Body of pancreas (tissue), 4 donors: ENCODE results near the gene TBX4. TPM values are rescaled to one million over a fixed set of nuclear protein-coding genes. Genes with fewer than 3 reads are reported as not detected.

ENCODE experiments used
- ATAC-seq: fragments of 150-250 bp; one replicate; pipeline ENCODE4 v1.9.1; 2016
- DNase-seq, 4 donors: peaks; one replicate each; pipeline ENCODE4 v3.0.0-alpha.2; 2019
- H3K27ac ChIP-seq, 4 donors: fragments of 200-600 bp; sonication (generic); 1 replicate in 3 of 4; 2 replicates in 1 of 4; pipeline versions ENCODE4 v1.5.1 to v1.6.1; 2016 to 2019; ENCODE audit warnings: mild to moderate bottlenecking in 1 of 4, mixed read lengths in 1 of 4, moderate library complexity in 1 of 4
- H3K27me3 ChIP-seq, 2 donors: fragments of 200-600 bp; sonication (generic); one replicate each; pipeline ENCODE4 v1.6.0; 2016; ENCODE audit warnings: mild to moderate bottlenecking in 1 of 2
- H3K36me3 ChIP-seq, 2 donors: fragments of 200-600 bp; sonication (generic); replicated peaks in 1 of 2; 2 replicates each; pipeline ENCODE4 v1.5.1; 2016; ENCODE audit warnings: low read depth in 2 of 2; ENCODE audit not compliant: insufficient read depth in 1 of 2
- H3K4me1 ChIP-seq: fragments of 200-600 bp; sonication (generic); one replicate; pipeline ENCODE4 v1.6.0; 2016
- H3K4me3 ChIP-seq, 2 donors: fragments of 200-600 bp; sonication (generic); 1 replicate in 1 of 2; 2 replicates in 1 of 2; pipeline ENCODE4 v1.5.1; 2016 to 2019
- H3K9me3 ChIP-seq, 3 donors: fragments of 200-600 bp; sonication (generic); 1 replicate in 2 of 3; 2 replicates in 1 of 3; pipeline ENCODE4 v1.5.1; 2016
- CTCF ChIP-seq, 7 experiments: fragments of 450-650 bp in 4 of 7; fragments of 200-600 bp in 3 of 7; sonication (generic) in 3 of 7; IDR thresholded peaks; one replicate each; pipeline ENCODE4 v1.5.1; 2016 to 2019; ENCODE audit warnings: antibody characterized with exemption in 7 of 7
- POLR2A ChIP-seq, 3 donors: fragments of 450-650 bp; IDR thresholded peaks; one replicate each; pipeline ENCODE4 v1.6.1; 2016; ENCODE audit warnings: antibody characterized with exemption in 3 of 3, mild to moderate bottlenecking in 2 of 3
- WGBS, 2 donors: methylation state at CpG; one replicate each; pipeline ENCODE4 v1.1.5; 2017; 5-methylcytosine and 5-hydroxymethylcytosine counted together
- intact Hi-C: fragments of 100-400 bp; cut with DNase I; formaldehyde crosslinking; loops from one replicate; pipeline ENCODE4 v1.15.1; 2023
- total RNA-seq, 2 donors: library from RNA; depleted of rRNA; stranded (reverse); fragments of >200 nt; gene quantifications; one replicate each; pipeline ENCODE4 v1.1.0, GENCODE V29; 2016

The TBX4 gene
- not detected for total RNA-seq

DNA sequence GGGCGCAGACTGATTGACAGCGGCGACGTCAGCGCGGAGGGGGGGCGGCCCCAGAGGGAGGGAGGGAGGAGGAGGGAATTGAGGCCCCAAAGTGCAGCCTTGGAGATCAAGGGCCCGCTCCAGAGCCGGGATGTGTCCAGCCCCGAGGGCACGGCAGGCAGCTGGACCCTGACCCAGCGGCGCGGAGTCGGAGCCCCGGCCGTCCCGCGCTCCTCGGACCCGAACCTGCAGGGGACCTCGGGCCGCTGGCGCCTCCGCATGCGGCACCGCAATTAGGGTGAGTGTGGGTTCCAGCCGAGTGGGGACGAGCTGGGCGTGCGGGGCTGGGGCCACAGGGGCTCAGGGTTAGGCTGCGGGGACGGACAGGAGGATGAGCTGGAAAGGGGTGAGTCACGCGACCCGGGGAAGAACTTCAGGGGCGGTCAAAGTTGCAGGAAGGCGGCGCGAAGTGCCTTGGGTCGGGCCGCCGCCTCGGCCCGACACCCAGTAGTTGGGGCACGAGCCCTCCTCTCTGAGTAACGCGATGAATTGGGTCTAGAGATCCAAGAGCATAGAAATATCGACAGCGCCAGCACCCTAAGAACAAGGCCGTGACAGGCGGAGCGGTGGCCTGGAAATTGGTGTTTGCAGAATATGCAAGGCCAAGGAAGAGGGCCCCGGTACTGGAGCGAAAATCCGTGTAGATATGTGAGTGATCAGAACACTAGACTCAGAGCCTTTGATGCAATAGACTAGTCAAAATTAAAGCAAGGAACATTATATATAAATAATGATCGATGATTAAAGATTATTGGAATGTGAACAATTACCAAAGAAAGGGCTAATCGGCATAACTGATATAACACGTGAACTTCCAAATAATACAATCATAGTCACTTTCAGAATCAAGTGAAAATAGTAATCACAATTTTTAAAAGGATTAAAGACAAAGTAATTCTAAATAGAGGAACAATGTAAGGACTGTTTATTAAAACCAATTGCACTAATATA is at the start of gene TBX4:
TBX4 (plus strand) TSS at position 122 of the 990 bp plus-strand sequence. CDS start 4,069 bp downstream, outside the sequence.
- peaks cover 0 to 36% of the 10 kb centered on the region in 2 donors for H3K27me3 ChIP-seq
- DNase-seq (no peak), ATAC-seq (no peak)
- no peak within 1 kb of the TSS for H3K4me3 ChIP-seq
- intact Hi-C loops: no loop called here
- TF ChIP-seq CTCF (IDR thresholded peaks at IDR 0.05) (no peak), POLR2A (IDR thresholded peaks at IDR 0.05) (no peak)
- no peaks in the 10 kb centered on the region for H3K9me3 ChIP-seq
- H3K4me1 ChIP-seq: peaks cover 31% of the 10 kb centered on the region
- no peak within 1 kb of the TSS for H3K27ac ChIP-seq
- H3K36me3 ChIP-seq: no peaks in the 10 kb centered on the region
- WGBS, 2 donors: 18 to 41% methylated on average over 25 to 58 of the region's 59 CpGs

DNA sequence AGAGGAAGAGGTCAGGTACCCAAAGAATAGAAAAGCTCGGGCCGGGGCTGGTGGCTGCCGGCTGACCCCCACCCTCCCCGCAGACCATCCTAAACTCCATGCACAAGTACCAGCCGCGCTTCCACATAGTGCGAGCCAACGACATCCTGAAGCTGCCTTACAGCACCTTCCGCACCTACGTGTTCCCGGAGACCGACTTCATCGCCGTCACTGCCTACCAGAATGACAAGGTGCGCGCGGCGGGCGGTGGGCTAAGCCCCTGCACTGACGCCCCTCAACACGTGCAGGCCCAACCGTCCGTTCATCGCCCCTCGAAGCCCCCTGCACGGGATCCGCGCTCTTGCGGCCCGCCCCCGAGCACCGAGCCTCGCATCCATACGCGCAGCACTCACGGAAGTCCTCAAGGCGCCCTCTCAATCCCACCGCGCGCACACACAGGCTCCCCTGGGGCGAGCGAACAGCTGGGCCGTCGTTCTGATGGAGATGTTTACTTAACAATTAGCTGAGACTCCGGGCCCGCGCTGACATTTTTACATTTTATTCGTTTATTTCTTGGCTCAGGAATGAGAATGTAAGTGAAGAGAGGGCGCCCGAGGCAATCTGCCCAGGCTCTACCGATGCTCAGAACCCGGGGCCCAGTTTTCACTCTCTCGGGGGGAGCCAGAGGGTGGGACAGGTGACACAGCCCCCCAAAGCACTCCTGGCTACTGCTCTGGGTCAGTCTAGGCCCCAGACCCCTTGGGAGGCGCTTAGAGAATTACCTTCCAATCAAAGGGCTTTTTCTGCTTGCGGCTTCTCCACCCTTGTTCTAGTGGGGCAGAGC is 49.0 kb upstream of the TBX4 start:
- Histone ChIP-seq H3K36me3 (no peaks in the 10 kb centered on the region), H3K4me1 (peaks cover 54% of the 10 kb centered on the region), H3K27ac (no peak overlapping the region), H3K4me3 (no peak overlapping the region), H3K27me3 (peaks cover 0 to 66% of the 10 kb centered on the region in 2 donors), H3K9me3 (no peaks in the 10 kb centered on the region)
- WGBS, 2 donors: 7 to 18% methylated on average over 46 to 55 of the region's 55 CpGs
- intact Hi-C loops: no loop called here
- TF ChIP-seq POLR2A (IDR thresholded peaks at IDR 0.05) (no peak), CTCF (IDR thresholded peaks at IDR 0.05) (no peak)
- no peak for DNase-seq
- no peak for ATAC-seq

DNA sequence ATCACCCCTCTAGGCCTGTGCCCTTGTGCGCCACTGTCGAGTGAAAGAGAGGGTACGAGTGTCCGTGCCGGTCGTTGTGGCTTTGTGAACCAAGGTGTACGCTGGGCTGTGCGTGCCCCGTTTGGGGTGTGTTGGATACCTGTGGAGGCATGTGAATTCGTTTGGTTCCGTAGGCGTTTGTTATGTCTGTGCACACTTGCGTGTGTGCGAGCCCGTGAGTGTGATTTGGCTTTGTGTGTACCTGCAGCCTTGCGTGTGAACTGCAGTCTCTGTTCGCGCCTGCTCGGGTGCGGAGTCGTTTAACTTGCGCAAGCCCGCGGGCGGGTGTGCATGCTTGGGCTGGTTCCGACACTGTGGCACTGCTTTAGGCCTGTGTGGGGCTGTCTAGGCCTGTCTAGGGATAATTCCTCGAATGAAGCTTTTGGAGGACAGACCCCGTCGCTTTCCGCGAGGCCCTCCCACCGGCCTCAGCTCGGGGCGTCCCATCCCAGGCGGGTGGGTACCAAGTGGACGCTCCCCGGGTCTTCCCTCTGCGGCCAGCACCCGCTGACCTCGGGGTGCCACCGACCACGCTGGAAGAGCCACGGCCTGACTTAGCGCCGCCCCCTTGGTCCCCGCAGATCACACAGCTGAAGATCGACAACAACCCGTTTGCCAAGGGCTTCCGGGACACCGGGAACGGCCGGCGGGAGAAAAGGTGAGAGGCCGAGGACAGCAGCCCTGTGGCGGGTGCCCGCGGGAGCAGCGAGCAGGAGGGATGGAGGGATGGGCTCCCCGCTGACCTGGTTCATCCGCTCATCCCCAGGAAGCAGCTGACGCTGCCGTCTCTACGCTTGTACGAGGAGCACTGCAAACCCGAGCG is 48.2 kb upstream of the TBX4 start:
- 13 to 22% methylated on average over 5 to 65 of the region's 66 CpGs for WGBS, 2 donors
- Histone ChIP-seq H3K27ac (peak overlapping the region in 1 of 4 donors; percentile 8), H3K9me3 (no peaks in the 10 kb centered on the region), H3K27me3 (peaks cover 0 to 67% of the 10 kb centered on the region in 2 donors), H3K4me1 (peaks cover 46% of the 10 kb centered on the region), H3K4me3 (no peak overlapping the region), H3K36me3 (no peaks in the 10 kb centered on the region)
- DNase-seq: no peak
- intact Hi-C loops: no loop called here
- no peak for ATAC-seq
- TF ChIP-seq POLR2A (IDR thresholded peaks at IDR 0.05) (no peak), CTCF (IDR thresholded peaks at IDR 0.05) (no peak)

GRCh38 chr17:61404663-61404912 is 47.6 kb upstream of the TBX4 start:
- Histone ChIP-seq H3K36me3 (no peaks in the 10 kb centered on the region), H3K27me3 (peaks cover 0 to 62% of the 10 kb centered on the region in 2 donors), H3K4me1 (peaks cover 40% of the 10 kb centered on the region), H3K9me3 (no peaks in the 10 kb centered on the region), H3K4me3 (no peak overlapping the region), H3K27ac (peak overlapping the region in 1 of 4 donors; percentile 8)
- no peak for TF ChIP-seq POLR2A (IDR thresholded peaks at IDR 0.05)
- 7% methylated on average over 27 of the region's 27 CpGs; no CpG with 5 or more reads in 1 of the 2 donors for WGBS, 2 donors
- intact Hi-C loops: no loop called here
- no peak for DNase-seq
- no peak for ATAC-seq
